A673 (cell line): Measurements from ENCODE around the gene CTDNEP1.

Source experiments
- CTCF ChIP-seq: fragments of 300-800, 200-600 bp; sonication (generic); conservative IDR thresholded peaks from 2 replicates; pipeline ENCODE4 v1.5.1; 2017; ENCODE audit warnings: low read depth, mild to moderate bottlenecking, antibody characterized with exemption, low read length, moderate library complexity, mixed read lengths
- EZH2 ChIP-seq: fragments of 200-600 bp; sonication (generic); IDR thresholded peaks from 2 replicates; pipeline ENCODE4 v1.6.1; 2017; ENCODE audit warnings: borderline replicate concordance, low read depth, mild to moderate bottlenecking, mixed read lengths, antibody characterized with exemption, low read length; ENCODE audit not compliant: poor library complexity, severe bottlenecking

GRCh38 chr17:7284911-7285310, 33.4 kb upstream of the CTDNEP1 start:
- TF ChIP-seq EZH2 = no peak
- no peak for TF ChIP-seq CTCF
